Measurements from ENCODE around the gene STAG2. TPM values are rescaled to one million over a fixed set of nuclear protein-coding genes. Genes with fewer than 3 reads are reported as not detected.
"Not testable (repeated sequence)": the region's sequence is repeated elsewhere in the genome, so short reads cannot be mapped to it uniquely, and the experiment has no call there.

STAG2 gene
- total RNA-seq (168 TPM), polyA plus RNA-seq (37.9 TPM)

DNA sequence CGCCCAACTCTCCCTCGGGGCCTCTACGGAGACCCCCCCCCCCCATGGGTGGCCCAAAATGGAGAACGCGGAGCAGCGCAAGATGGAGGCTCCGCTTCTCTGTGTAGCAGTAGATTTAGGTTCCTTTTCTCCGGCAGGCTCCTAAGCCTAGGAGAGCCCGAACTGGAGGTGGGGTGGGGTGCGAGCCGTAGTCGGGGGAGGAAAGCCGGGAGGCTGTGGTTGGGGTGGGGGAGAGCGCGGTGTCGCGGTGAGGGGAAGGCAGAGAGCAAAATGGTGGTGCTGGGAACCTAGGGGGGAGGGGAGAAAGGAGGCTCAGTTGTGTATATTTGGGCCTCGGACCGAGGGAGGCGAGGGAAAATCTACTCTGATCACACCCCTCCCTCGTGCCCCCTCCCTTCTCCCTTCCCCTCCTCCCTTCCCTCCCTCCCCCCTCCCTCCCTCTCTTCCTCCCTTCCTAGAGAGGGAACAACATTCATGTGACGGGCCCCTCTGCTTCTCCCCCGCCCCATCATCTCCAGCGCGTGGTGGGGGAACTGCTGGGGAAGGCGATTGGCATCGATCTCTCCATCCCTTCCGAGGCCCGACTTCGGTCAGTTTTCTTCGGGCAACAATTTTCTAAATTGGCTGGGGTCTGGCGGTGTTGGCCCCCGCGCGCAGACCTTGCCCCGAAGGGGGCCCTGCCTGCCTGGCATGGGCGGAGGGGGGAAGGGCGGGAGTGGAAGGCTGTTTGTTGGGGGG is at the start of gene STAG2:
Gene STAG2 (plus strand): TSS at position 439 of the 738 bp plus-strand sequence. CDS start 60,922 bp downstream, outside the sequence.
- H3K36me3 ChIP-seq (ENCODE audit: insufficient read depth): no peaks in the 10 kb centered on the region
- WGBS: under 1% methylated on average over 37 of the region's 38 CpGs
- peak; percentile 59 for DNase-seq (ENCODE audit: extremely low spot score)
- no peaks in the 10 kb centered on the region for H3K4me1 ChIP-seq (ENCODE audit: insufficient read depth)
- peak within 1 kb of the TSS; percentile 56 for H3K4me3 ChIP-seq (ENCODE audit: low read depth, low read length)
- peak within 1 kb of the TSS; percentile 100 for H3K27ac ChIP-seq (ENCODE audit: low read depth)

- no peaks in the 10 kb centered on the region for H3K4me1 ChIP-seq (ENCODE audit: insufficient read depth)
- no peaks in the 10 kb centered on the region for H3K36me3 ChIP-seq (ENCODE audit: insufficient read depth)
- DNase-seq (ENCODE audit: extremely low spot score): no peak
- H3K4me3 ChIP-seq (ENCODE audit: low read depth, low read length): no peak overlapping the region
- no peak overlapping the region for H3K27ac ChIP-seq (ENCODE audit: low read depth)
Observed at GRCh38 chrX:123917069-123917468, 44.4 kb upstream of the STAG2 start.

- no peaks in the 10 kb centered on the region for H3K36me3 ChIP-seq (ENCODE audit: insufficient read depth)
- no peak overlapping the region for H3K27ac ChIP-seq (ENCODE audit: low read depth)
- 65% methylated on average over 4 of the region's 4 CpGs for WGBS
- DNase-seq (ENCODE audit: extremely low spot score): no peak
- H3K4me3 ChIP-seq (ENCODE audit: low read depth, low read length): no peak overlapping the region
- H3K4me1 ChIP-seq (ENCODE audit: insufficient read depth): no peaks in the 10 kb centered on the region
Observed at GRCh38 chrX:123918106-123918721, 43.3 kb upstream of the STAG2 start.

- H3K27ac ChIP-seq (ENCODE audit: low read depth): no peak overlapping the region
- 55% methylated on average over 1 of the region's 1 CpG for WGBS
- H3K4me3 ChIP-seq (ENCODE audit: low read depth, low read length): no peak overlapping the region
- no peaks in the 10 kb centered on the region for H3K4me1 ChIP-seq (ENCODE audit: insufficient read depth)
- no peak for DNase-seq (ENCODE audit: extremely low spot score)
- no peaks in the 10 kb centered on the region for H3K36me3 ChIP-seq (ENCODE audit: insufficient read depth)
Observed at GRCh38 chrX:123920105-123920785, 41.3 kb upstream of the STAG2 start.

DNA sequence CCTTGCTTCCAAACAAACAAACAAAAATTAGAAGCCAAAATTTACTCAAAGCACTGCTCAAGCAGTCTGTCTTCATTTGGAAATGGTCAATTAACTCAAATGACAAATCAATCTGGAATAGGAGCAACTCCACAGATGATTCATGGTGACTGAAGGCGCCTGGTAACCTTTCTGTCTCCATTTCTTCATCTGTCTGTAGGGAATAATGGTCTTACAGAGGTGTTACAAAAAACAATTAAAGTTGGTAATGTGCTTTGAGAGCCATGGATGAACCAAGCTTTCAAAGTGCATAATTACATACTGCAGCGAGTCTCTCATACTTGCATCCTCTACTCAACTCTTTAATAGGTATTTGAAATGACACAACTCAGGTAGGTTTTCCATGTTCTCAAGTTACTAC is 38.3 kb upstream of the STAG2 start:
- Histone ChIP-seq H3K36me3 (ENCODE audit: insufficient read depth) (no peaks in the 10 kb centered on the region), H3K4me3 (ENCODE audit: low read depth, low read length) (no peak overlapping the region), H3K4me1 (ENCODE audit: insufficient read depth) (no peaks in the 10 kb centered on the region), H3K27ac (ENCODE audit: low read depth) (no peak overlapping the region)
- WGBS: 99% methylated on average over 2 of the region's 2 CpGs
- DNase-seq (ENCODE audit: extremely low spot score): no peak

GRCh38 chrX:123924186-123924585 is 37.3 kb upstream of the STAG2 start:
- Histone ChIP-seq H3K36me3 (ENCODE audit: insufficient read depth) (no peaks in the 10 kb centered on the region), H3K4me1 (ENCODE audit: insufficient read depth) (no peaks in the 10 kb centered on the region), H3K4me3 (ENCODE audit: low read depth, low read length) (no peak overlapping the region), H3K27ac (ENCODE audit: low read depth) (no peak overlapping the region)
- no peak for DNase-seq (ENCODE audit: extremely low spot score)
- 52% methylated on average over 1 of the region's 1 CpG for WGBS

- Histone ChIP-seq H3K27ac (ENCODE audit: low read depth) (no peak overlapping the region), H3K36me3 (ENCODE audit: insufficient read depth) (no peaks in the 10 kb centered on the region), H3K4me3 (ENCODE audit: low read depth, low read length) (no peak overlapping the region), H3K4me1 (ENCODE audit: insufficient read depth) (no peaks in the 10 kb centered on the region)
- DNase-seq (ENCODE audit: extremely low spot score): no peak
- 73% methylated on average over 2 of the region's 2 CpGs for WGBS
Observed at GRCh38 chrX:123927845-123928244, 33.7 kb upstream of the STAG2 start.

- not testable (repeated sequence) for H3K27ac ChIP-seq (ENCODE audit: low read depth); H3K4me1 ChIP-seq (ENCODE audit: insufficient read depth); H3K36me3 ChIP-seq (ENCODE audit: insufficient read depth); H3K4me3 ChIP-seq (ENCODE audit: low read depth, low read length); DNase-seq (ENCODE audit: extremely low spot score)
- WGBS: 76% methylated on average over 2 of the region's 2 CpGs
Observed at GRCh38 chrX:123932055-123932454, 29.5 kb upstream of the STAG2 start.

DNA sequence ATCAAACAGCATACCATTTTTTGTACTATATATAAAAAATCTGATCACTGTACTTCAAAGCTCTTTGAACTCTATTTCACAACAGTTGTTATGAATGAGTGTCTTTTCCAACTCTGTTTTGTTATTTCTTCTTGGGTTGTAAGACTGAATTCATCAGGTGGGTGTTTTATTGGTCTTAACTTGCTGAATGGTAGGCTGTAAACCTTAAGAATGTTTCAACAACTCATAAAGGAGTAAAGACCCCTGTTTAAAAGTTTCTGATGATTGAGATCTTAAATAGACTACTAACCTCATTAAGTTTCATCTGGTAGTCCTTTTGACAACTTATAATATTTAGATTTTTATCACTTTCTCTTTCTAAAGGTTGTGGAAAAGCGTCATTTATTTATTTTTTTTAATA is 18.4 kb upstream of the STAG2 start:
- DNase-seq (ENCODE audit: extremely low spot score): no peak
- H3K4me1 ChIP-seq (ENCODE audit: insufficient read depth): no peaks in the 10 kb centered on the region
- 72% methylated on average over 1 of the region's 1 CpG for WGBS

DNA sequence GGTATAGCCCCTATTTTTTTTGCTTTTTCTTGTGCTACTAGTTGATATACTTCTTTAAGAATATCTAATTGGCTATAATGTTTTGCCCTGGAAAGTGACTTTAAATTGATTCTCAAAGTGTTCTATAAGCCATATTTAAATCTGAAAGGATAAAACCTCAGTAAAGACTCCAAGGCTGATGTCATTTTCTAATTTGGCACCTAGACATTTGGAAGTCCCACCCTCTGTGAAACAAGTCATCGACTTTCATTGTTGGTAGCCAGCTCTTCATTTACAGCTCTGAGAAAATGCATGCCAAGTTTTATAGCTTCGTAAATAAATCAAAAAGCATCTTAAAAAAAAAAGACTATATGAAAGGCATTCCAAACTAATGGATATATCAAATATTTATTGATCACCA is 18.0 kb upstream of the STAG2 start:
- WGBS: 55% methylated on average over 2 of the region's 2 CpGs
- H3K36me3 ChIP-seq (ENCODE audit: insufficient read depth): no peaks in the 10 kb centered on the region
- no peaks in the 10 kb centered on the region for H3K4me1 ChIP-seq (ENCODE audit: insufficient read depth)
- no peak for DNase-seq (ENCODE audit: extremely low spot score)
- H3K27ac ChIP-seq (ENCODE audit: low read depth): no peak overlapping the region
- H3K4me3 ChIP-seq (ENCODE audit: low read depth, low read length): no peak overlapping the region

More for the DNA sequence above, 18.4 kb upstream of the STAG2 start:
- Histone ChIP-seq H3K4me3 (ENCODE audit: low read depth, low read length) (no peak overlapping the region), H3K27ac (ENCODE audit: low read depth) (no peak overlapping the region), H3K36me3 (ENCODE audit: insufficient read depth) (no peaks in the 10 kb centered on the region)

- no peak for DNase-seq (ENCODE audit: extremely low spot score)
- Histone ChIP-seq H3K4me1 (ENCODE audit: insufficient read depth) (no peaks in the 10 kb centered on the region), H3K36me3 (ENCODE audit: insufficient read depth) (no peaks in the 10 kb centered on the region), H3K27ac (ENCODE audit: low read depth) (no peak overlapping the region), H3K4me3 (ENCODE audit: low read depth, low read length) (no peak overlapping the region)
- 97% methylated on average over 2 of the region's 2 CpGs for WGBS
Observed at GRCh38 chrX:123949846-123950245, 11.7 kb upstream of the STAG2 start.

DNA sequence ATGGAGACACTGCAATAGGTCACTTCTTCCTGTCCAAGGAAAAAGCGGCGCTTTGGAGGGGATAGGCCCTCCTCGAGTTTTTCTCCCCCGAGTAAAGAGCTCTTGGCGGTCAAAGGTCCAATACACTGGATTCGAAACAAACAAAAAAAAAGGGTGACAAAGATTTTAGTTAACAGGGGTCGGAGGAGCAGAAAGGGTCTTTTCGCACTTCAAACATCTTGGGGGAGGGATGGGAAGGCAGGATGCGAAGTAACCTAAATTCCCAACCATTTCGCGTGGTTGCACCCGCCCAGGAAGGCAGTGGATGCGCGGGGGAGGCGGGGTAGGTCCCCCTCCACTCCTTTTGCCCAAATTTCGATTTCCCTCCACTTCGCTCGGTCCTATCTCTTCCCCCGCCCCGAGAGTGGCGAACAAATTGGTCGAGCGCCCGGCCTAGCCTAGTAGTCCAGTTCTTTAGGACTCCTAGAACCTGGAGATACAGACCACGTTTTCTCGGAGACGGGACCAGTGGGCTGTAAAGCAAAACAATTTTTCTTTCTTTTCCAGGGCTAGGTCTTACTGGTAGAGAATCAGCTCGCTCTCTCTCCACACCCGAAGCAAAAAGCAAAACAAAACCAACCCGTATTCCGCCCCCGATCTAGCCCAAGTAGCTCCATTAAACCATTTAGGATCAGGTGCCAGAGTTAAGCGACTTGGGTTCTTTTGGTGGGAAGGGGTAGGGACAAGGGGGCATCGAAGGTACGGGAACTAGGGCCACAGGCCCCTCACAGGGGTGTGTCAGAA is 2.0 kb upstream of the STAG2 start:
- 3% methylated on average over 35 of the region's 35 CpGs for WGBS
- no peaks in the 10 kb centered on the region for H3K4me1 ChIP-seq (ENCODE audit: insufficient read depth)
- no peak for DNase-seq (ENCODE audit: extremely low spot score)

DNA sequence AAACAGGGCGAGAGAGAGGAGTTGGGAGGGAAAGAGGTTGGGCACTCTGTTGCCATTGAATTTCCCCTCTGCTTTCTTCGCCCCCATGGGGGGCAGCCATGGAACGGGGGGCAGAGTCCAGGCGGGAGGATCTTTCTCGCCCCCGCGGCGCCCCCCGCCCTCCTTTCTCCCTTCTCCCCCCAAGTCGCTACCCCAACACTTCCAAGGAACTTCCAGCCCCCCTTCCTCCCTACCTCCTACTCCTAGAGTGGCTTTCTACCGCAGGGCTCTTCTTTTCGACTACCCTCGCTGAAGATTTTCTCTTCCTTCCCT is 594 bp upstream of the STAG2 start:
- no peaks in the 10 kb centered on the region for H3K4me1 ChIP-seq (ENCODE audit: insufficient read depth)
- peak overlapping the region; percentile 100 for H3K27ac ChIP-seq (ENCODE audit: low read depth)
- peak overlapping the region; percentile 56 for H3K4me3 ChIP-seq (ENCODE audit: low read depth, low read length)
- 2% methylated on average over 11 of the region's 13 CpGs for WGBS
- H3K36me3 ChIP-seq (ENCODE audit: insufficient read depth): no peaks in the 10 kb centered on the region
- no peak for DNase-seq (ENCODE audit: extremely low spot score)

More for the DNA sequence above, 2.0 kb upstream of the STAG2 start:
- Histone ChIP-seq H3K4me3 (ENCODE audit: low read depth, low read length) (peak overlapping the region; percentile 47), H3K27ac (ENCODE audit: low read depth) (peak overlapping the region; percentile 84), H3K36me3 (ENCODE audit: insufficient read depth) (no peaks in the 10 kb centered on the region)
